Measurements from ENCODE around the gene POLR3E.
"Not testable (repeated sequence)": the region's sequence is repeated elsewhere in the genome, so short reads cannot be mapped to it uniquely, and the experiment has no call there.

The POLR3E gene

GRCh38 chr16:22337045-22337444 is 39.8 kb downstream of the POLR3E start:
- no peak for DNase-seq

DNA sequence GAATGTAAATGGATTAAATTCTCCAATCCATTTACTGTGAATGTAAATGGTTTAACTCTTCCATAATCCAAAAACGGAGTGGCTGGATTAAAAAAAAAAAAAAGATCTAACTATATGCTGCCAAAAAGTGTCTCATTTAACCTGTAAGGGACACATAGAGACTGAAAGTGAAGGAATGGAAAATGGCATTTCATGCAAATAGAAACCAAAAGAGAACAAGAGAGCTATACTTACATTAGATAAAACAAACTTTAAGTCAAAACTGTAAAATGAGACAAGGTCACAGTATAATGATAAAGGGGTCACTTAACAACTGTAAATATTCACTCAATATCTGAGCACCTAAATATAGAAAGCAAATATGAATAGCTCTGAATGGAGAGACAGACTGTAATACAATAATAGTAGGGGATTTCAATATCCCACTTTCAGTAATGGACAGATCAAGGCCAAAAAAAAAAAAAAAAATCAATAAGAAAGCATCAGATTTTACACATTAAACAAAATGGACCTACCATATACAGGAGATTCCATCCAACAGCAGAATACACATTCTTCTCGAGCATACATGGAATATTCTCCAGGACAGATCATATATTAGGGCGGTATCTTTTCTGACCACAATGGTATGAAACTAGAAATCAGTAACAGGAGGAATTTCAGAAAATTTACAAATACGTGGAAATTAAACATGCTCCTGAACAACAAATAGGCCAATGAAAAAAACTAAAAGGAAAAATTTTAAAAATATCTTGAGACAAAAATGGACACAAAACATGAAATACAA is 40.8 kb downstream of the POLR3E start:
- no peak for DNase-seq

- no peak for DNase-seq
These were observed 43.7 kb downstream of the POLR3E start for GRCh38 chr16:22340945-22341344.

DNA sequence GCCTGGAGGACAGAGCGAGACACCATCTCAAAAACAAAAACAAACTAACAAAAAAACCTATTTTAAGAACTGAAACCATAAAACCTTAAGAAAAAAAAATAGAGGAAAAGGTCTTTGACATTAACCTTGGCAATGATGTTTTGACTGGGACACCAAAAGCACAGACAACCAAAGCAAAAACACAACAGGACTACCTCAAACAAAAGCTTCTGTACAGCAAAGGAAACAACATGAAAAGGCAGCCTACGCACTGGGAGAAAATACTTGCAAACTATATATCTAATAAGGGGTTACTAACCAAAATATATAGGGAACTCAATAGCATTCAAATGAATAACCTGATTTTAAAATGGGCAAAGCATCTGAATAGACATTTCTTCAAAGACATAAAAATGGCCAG is 44.9 kb downstream of the POLR3E start:
- no peak for DNase-seq

- no peak for DNase-seq
These were observed 49.3 kb downstream of the POLR3E start for GRCh38 chr16:22346483-22346882.

DNA sequence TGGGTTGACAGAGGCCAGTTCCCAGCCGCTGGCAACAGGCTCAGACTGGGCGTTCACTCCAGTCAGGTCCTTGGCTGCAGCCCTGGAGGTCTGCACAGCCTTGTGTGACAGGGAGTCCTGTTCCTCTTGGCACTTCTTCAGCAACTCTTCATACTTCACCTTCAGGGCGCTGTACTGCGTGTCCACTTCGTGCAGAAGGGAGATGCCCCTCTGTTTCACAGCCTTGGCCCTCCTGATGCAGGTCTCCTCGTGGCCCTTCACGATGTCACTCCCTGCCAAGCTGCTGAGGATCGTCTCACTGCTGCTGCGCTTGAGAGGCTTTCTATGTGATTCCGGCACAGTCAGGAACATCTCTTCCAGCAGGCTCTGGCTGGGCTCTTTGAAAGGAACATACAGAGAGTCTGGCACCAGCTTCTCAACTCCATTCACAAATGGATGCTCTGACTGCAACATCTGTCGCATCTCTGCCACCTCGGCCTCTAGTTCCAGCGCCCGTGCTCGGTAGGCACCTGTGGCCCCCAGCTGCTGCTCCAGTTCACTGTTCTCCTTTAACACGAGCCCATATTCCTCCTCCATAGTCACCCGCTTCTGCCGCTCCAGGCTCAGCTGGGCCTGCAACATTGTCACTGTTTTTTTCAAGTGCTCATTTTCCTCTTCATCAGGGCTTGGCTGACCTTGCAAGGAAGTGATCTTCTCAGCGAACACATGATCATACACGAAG is 50.1 kb downstream of the POLR3E start:
- no peak for DNase-seq

DNA sequence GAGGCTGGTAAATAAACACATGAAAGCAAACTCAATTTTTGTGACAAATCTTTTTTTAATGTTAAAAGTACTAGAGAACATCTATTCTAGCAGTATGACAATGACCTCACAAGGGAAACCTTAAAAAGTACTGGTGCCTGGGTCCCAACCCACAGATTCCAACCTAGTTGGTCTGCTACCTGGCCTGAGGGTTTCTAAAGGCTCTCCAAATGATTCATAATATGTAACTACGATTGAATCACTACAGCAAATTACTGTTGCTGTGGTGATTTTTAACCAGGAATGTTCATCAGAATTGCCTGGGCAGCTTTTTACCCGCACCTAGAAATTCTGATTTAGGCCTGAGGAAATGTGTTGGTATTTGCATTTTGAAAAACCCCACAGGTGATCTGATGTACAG is 51.1 kb downstream of the POLR3E start:
- DNase-seq: no peak

DNA sequence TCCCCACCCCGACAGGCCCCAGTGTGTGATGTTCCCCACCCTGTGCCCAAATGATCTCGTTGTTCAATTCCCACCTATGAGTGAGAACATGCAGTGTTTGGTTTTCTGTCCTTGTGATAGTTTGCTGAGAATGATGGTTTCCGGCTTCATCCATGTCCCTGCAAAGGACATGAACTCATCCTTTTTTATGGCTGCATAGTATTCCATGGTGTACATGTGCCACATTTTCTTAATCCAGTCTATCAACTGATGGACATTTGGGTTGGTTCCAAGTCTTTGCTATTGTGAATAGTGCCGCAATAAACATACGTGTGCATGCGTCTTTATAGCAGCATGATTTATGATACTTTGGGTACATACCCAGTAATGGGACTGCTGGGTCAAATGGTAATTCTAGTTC is 53.8 kb downstream of the POLR3E start:
- DNase-seq: not testable (repeated sequence)

DNA sequence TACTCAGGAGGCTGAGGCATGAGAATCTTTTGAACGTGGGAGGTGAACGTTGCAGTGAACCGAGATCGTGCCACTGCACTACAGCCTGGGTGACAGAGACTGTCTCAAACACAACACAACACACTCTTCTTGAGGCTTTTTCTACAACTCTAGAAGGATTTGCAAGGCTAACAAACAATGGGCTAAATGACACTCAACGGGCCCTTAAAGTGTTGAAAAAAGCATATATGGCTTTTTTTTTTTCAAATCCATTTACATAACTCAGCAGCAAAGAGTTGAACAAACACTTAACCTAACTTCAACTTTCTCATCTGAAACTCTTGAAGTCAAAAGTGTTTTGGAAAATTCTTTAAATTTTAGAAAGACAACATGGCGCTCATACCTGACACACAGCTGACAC is 54.9 kb downstream of the POLR3E start:
- no peak for DNase-seq

- no peak for DNase-seq
These were observed 55.5 kb downstream of the POLR3E start for GRCh38 chr16:22352723-22353122.

- DNase-seq: no peak
These were observed 56.1 kb downstream of the POLR3E start for GRCh38 chr16:22353191-22353919.

DNA sequence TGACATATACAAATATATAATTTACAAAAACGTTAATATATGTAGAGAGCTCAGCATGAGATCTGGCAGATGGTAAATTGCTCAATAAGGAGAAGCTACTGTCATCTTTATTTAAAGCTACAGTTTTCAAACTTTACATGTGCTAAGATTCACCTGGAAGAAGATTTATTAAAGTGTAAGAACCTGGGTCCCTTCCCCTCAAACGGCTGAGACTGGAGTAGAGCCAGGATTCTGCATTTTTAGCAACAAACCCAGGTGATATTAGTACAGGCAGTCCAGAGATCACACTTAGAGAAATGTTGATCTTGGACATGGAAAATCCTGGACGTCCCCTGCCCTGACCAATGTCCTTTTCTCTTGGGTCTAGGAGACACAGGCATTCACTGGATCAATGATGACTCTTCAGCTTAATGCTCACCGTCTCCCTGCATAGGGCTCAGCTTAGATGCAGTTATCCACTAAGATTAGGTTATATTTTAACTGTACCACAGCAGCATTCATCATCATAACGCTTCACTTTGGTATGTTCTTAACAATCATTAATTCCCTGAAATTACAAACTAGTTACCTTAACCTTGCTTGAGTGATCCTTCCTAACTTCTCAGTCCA is 56.8 kb downstream of the POLR3E start:
- DNase-seq: no peak

GRCh38 chr16:22355487-22355908 is 58.3 kb downstream of the POLR3E start:
- no peak for DNase-seq

DNA sequence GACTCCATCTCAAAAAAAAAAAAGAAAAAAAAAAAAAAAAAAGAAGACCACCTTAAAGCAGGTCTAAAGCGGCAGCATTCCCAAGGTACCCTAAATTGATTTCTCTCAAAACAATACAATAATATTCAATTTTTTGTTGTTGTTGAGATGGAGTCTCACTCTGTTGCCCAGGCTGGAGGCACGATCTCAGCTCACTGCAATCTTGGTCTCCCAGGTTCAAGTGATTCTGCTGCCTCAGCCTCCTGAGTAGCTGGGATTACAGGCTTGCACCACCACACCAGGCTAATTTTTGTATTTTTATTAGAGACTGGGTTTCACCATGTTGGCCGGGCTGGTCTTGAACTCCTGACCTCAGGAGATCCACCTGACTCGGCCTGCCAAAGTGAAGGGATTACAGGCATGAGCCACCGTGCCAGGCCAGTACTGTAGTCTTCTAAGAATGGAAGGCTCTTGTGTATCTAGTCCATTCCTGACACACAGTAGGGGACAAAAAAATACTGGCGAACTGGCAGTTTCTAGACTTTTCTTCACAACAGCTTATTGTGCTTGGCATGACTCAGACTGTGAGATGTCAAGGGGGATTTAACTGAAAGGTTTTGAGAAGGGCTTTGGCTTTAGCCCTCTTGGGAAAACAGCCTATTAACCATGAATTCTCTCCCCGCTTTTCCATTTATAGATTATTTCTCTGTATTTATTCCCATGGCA is 59.9 kb downstream of the POLR3E start:
- DNase-seq: no peak

DNA sequence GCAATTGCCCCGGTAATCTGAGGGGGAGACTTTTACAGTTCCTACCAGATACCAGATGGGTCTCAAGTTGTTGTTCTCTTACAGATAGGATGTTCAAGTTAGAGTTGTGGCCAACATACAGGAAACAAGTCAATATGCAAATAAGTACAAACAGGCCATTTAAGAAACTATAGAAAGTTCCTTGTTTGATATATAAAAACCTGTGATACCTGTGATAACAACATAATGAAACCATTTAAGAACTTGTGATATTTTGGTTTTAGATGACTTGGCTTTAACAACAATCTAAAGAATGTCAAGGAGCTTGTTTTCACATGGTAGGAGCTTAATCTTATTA is 60.4 kb downstream of the POLR3E start:
- DNase-seq: no peak

DNA sequence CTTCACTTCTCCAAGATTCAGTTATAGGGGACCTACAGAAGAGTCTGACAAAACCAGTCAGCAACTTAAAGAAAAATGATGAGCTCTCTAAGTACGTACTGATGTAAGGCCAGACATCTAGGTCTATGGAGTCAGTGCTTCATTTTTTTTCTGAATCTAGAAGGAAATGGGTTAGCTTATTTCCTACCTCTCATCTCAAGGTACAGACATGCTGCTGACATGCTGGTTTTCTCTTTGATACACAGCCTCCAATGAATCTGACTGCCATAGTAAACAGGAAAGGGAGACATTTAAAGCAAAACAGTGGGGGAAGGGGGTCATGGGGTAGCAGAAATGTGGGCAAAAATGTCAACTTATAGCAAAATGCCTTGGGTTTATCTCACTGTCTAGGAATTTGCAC is 60.8 kb downstream of the POLR3E start:
- DNase-seq: no peak

GRCh38 chr16:22359679-22360078 is 62.5 kb downstream of the POLR3E start:
- DNase-seq: no peak

DNA sequence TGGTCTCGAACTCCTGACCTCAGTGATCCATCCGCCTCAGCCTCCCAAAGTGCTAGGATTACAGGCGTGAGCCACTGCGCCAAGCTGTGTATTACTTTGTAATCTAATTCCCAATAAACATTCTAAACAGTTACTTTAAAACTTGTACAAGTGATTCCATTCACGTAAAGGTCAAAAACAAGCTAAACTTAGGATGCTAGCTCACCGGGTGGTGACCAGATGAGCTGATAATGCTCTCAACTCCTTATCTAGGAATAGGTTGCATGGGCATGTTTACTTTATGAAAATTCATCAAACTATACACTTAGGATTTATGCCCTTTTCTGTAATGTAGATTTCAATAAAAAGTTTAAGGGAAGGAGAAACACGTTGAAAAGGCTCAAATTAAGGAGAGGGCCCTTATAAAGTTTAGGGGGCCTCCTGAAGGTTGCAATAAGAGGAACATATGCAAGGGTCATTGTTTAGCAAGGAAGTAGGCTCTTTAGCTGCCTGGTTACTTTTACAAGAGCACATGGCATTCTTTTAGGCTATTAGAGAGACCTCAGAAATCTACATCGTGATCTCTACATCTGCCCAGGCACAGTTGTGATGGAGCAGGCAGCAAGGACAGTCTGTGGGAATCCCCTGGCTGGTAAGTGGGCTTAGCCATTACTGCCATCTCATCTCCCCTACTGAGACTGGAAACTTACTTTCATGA is 63.9 kb downstream of the POLR3E start:
- DNase-seq: no peak

- no peak for DNase-seq
These were observed 67.0 kb downstream of the POLR3E start for GRCh38 chr16:22364241-22364640.

GRCh38 chr16:22366371-22366770 is 69.2 kb downstream of the POLR3E start:
- DNase-seq: no peak

- no peak for DNase-seq
These were observed 69.7 kb downstream of the POLR3E start for GRCh38 chr16:22366889-22367288.

- not testable (repeated sequence) for DNase-seq
These were observed 71.1 kb downstream of the POLR3E start for GRCh38 chr16:22368200-22368826.

Measured in NCI-H748 treated with DMSO at 0.1 percent for 48 hours (cell line).